Left lung (tissue), 10 donors: ENCODE measurements around the gene GRIK1. TPM values are rescaled to one million over a fixed set of nuclear protein-coding genes. Genes with fewer than 3 reads are reported as not detected.

Source experiments
- ATAC-seq: fragments of 200-7000 bp; cut with Tn5 transposase; one replicate; pipeline ENCODE4 v1.9.1; 2020; ENCODE audit warnings: moderate library complexity
- DNase-seq, 4 donors: peaks; one replicate each; pipeline ENCODE4 v3.0.0-alpha.2; 2013 to 2020
- H3K27ac ChIP-seq, 2 donors: fragments of 200-600 bp; sonication (generic) in 1 of 2; one replicate each; pipeline versions ENCODE4 v1.5.0 to v1.8.0; 2020 to 2021
- H3K27me3 ChIP-seq, 2 donors: fragments of 200-600 bp; sonication (generic) in 1 of 2; one replicate each; pipeline versions ENCODE4 v1.5.0 to v1.8.0; 2020 to 2021
- H3K36me3 ChIP-seq, 2 donors: fragments of 200-600 bp; sonication (generic) in 1 of 2; one replicate each; pipeline versions ENCODE4 v1.5.0 to v1.8.0; 2020 to 2021
- H3K4me1 ChIP-seq, 2 donors: fragments of 200-600 bp; one replicate each; pipeline ENCODE4 v1.8.0; 2021
- H3K4me3 ChIP-seq, 2 donors: fragments of 200-600 bp; sonication (generic) in 1 of 2; one replicate each; pipeline versions ENCODE4 v1.5.0 to v1.8.0; 2020 to 2021; ENCODE audit warnings: mild to moderate bottlenecking in 1 of 2
- H3K9me3 ChIP-seq, 2 donors: fragments of 200-600 bp; sonication (generic) in 1 of 2; one replicate each; pipeline versions ENCODE4 v1.5.0 to v1.8.0; 2020 to 2021
- intact Hi-C, 2 donors: fragments of 100-400 bp; cut with DNase I; formaldehyde crosslinking; loops; one replicate each; pipeline versions ENCODE4 v1.11.2 to v1.14.2; 2022
- polyA plus RNA-seq, 6 donors: library from polyadenylated mRNA; unstranded; fragments of 120-200 nt; gene quantifications; one replicate each; pipeline ENCODE4 v1.2.1, GENCODE V29; 2013; ENCODE audit not compliant: insufficient read length in 6 of 6
- total RNA-seq, 2 donors: library from RNA; stranded (reverse); fragmentation: NEBNext Ultra II Directional; extraction: Animal tissue kit (Norgen Biotek cat#: 25700); gene quantifications; one replicate each; pipeline ENCODE4 v1.2.1, GENCODE V29; 2021
- TF ChIP-seq, protein P1 (sequence below), 2 donors: fragments of 200-600 bp; sonication (generic) in 1 of 2; IDR thresholded peaks; one replicate each; pipeline versions ENCODE4 v1.5.0 to v1.8.0; 2021; ENCODE audit warnings: antibody characterized with exemption in 2 of 2
- donor health status: DM: no; HTN: yes; CAD: no.
- donor health status: DM: no; HTN: no; CAD: no.

GRIK1 gene
- total and polyA plus RNA-seq, 8 donors, result 0.38 to 1.5 (median 0.62) TPM; not detected in 2

DNA sequence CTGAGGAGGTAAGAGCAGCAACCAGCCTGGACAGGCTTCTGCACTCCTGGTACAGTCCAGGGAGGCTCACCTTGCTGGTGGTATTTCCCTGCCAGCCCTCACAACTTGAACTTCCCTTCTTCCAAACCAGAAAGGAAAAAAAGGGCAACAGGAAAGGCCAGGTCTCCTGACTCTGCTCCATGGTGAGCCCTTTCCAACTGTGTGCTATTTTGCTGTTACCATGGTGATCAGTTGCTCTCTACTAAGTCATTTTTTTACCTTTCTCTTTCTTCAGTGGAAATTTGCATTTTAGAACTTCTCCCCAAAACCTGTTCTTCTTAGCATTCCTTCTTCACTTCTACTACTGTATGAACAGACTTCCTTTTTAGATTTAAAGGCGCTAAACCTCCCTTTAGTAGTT lies 164.3 kb downstream of the GRIK1 start:
- DNase-seq (peak in 1 of 4 donors; percentile 17), ATAC-seq (no peak)
- H3K27ac ChIP-seq, result no peak overlapping the region
- intact Hi-C loops, result no loop called here
- no peaks in the 10 kb centered on the region for H3K9me3 ChIP-seq
- no peaks in the 10 kb centered on the region for H3K4me1 ChIP-seq
- H3K36me3 ChIP-seq, result no peaks in the 10 kb centered on the region
- TF ChIP-seq, protein P1, sequence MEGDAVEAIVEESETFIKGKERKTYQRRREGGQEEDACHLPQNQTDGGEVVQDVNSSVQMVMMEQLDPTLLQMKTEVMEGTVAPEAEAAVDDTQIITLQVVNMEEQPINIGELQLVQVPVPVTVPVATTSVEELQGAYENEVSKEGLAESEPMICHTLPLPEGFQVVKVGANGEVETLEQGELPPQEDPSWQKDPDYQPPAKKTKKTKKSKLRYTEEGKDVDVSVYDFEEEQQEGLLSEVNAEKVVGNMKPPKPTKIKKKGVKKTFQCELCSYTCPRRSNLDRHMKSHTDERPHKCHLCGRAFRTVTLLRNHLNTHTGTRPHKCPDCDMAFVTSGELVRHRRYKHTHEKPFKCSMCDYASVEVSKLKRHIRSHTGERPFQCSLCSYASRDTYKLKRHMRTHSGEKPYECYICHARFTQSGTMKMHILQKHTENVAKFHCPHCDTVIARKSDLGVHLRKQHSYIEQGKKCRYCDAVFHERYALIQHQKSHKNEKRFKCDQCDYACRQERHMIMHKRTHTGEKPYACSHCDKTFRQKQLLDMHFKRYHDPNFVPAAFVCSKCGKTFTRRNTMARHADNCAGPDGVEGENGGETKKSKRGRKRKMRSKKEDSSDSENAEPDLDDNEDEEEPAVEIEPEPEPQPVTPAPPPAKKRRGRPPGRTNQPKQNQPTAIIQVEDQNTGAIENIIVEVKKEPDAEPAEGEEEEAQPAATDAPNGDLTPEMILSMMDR (IDR thresholded peaks at IDR 0.05), result no peak
- H3K27me3 ChIP-seq, result no peaks in the 10 kb centered on the region
- H3K4me3 ChIP-seq, result no peak overlapping the region

- DNase-seq (no peak), ATAC-seq (no peak)
- no peaks in the 10 kb centered on the region for H3K4me1 ChIP-seq
- no peaks in the 10 kb centered on the region for H3K36me3 ChIP-seq
- no peak overlapping the region for H3K27ac ChIP-seq
- intact Hi-C loops, result no loop called here
- TF ChIP-seq, protein P1 (IDR thresholded peaks at IDR 0.05), result no peak
- H3K4me3 ChIP-seq, result no peak overlapping the region
- H3K9me3 ChIP-seq, result no peaks in the 10 kb centered on the region
- H3K27me3 ChIP-seq, result no peaks in the 10 kb centered on the region
These were observed 168.2 kb downstream of the GRIK1 start for GRCh38 chr21:29771491-29772066.

GRCh38 chr21:29763674-29764073 lies 176.1 kb downstream of the GRIK1 start:
- H3K4me1 ChIP-seq, result no peaks in the 10 kb centered on the region
- DNase-seq, result no peak
- no peaks in the 10 kb centered on the region for H3K36me3 ChIP-seq
- H3K4me3 ChIP-seq, result no peak overlapping the region
- TF ChIP-seq, protein P1 (IDR thresholded peaks at IDR 0.05), result no peak
- intact Hi-C loops, result no loop called here
- H3K9me3 ChIP-seq, result no peaks in the 10 kb centered on the region
- H3K27ac ChIP-seq, result no peak overlapping the region
- no peaks in the 10 kb centered on the region for H3K27me3 ChIP-seq
- ATAC-seq, result no peak

DNA sequence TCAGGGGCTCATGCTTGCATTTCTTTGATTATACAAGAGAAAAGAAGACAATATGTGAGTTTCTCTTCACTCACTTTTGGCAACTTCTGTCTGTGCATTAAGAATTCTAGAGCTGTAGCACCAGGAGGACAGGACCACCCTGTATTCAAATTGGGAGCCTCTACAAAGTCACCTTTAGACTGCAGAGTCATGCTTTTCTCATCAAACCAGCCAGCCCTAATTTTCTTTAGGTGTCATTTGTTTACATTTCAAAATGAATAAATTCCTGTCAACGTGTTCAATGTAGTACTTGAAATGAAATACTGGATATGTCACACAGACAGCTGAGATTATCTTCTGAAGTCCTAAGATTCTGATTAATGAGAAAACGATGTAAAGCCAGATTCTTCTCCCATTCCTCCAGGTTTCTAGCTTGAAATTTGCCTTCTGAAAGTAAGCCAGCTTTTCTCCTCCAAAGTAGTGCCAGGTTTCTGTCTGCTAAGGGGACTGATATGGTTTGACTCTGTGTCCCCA lies 177.2 kb downstream of the GRIK1 start:
- H3K9me3 ChIP-seq, result no peaks in the 10 kb centered on the region
- intact Hi-C loops, result no loop called here
- TF ChIP-seq, protein P1 (IDR thresholded peaks at IDR 0.05), result no peak
- no peaks in the 10 kb centered on the region for H3K36me3 ChIP-seq
- no peaks in the 10 kb centered on the region for H3K27me3 ChIP-seq
- no peak overlapping the region for H3K27ac ChIP-seq
- ATAC-seq (no peak), DNase-seq (no peak)
- no peaks in the 10 kb centered on the region for H3K4me1 ChIP-seq
- no peak overlapping the region for H3K4me3 ChIP-seq

DNA sequence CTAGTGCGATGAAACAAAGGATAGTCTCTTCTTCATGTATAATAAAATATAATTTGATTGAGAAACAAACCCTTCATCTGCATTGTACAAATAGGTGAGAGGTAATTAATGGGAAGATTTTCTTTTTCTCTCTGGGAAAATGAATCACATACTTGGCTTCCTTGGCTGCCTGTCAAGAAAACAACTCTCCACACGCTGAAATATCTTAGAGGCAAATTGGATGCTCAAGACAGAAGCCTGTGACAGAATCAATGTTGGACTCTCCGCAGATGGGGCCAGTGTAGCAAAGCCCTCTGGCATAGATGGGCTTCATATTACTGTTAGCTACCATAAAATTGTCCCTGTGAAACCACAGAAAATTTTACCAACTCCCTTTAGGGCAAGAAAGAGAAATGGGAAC lies 186.6 kb downstream of the GRIK1 start:
- intact Hi-C loops, result no loop called here
- DNase-seq (no peak), ATAC-seq (no peak)
- no peak overlapping the region for H3K4me3 ChIP-seq
- TF ChIP-seq, protein P1 (IDR thresholded peaks at IDR 0.05), result no peak
- no peak overlapping the region for H3K27ac ChIP-seq
- H3K9me3 ChIP-seq, result no peaks in the 10 kb centered on the region
- H3K36me3 ChIP-seq, result no peaks in the 10 kb centered on the region
- H3K27me3 ChIP-seq, result no peaks in the 10 kb centered on the region
- no peaks in the 10 kb centered on the region for H3K4me1 ChIP-seq
